Gastrocnemius medialis (tissue), 4 donors: Measurements from ENCODE around the gene CAMTA1. TPM values are rescaled to one million over a fixed set of nuclear protein-coding genes. Genes with fewer than 3 reads are reported as not detected.

Experiments
- ATAC-seq, 2 donors: fragments of 150-250 bp; one replicate each; pipeline ENCODE4 v1.9.1; 2016
- DNase-seq, 2 donors: peaks; one replicate each; pipeline ENCODE4 v3.0.0-alpha.2; 2019
- H3K27ac ChIP-seq, 4 donors: fragments of 200-600 bp; sonication (generic); 1 replicate in 1 of 4; 2 replicates in 3 of 4; pipeline ENCODE4 v1.5.1; 2016 to 2018; ENCODE audit warnings: mild to moderate bottlenecking in 2 of 4, moderate library complexity in 1 of 4
- H3K27me3 ChIP-seq, 3 donors: fragments of 200-600 bp; sonication (generic) in 2 of 3; 1 replicate in 1 of 3; 2 replicates in 2 of 3; pipeline versions ENCODE4 v1.5.1 to v1.6.0; 2016 to 2019; ENCODE audit warnings: mild to moderate bottlenecking in 1 of 3, moderate library complexity in 1 of 3
- H3K36me3 ChIP-seq, 2 donors: fragments of 200-600 bp; sonication (generic) in 1 of 2; one replicate each; pipeline ENCODE4 v1.5.1; 2017 to 2018
- H3K4me1 ChIP-seq, 2 donors: fragments of 200-600 bp; sonication (generic) in 1 of 2; one replicate each; pipeline ENCODE4 v1.5.1; 2016 to 2017; ENCODE audit warnings: mild to moderate bottlenecking in 2 of 2
- H3K4me3 ChIP-seq, 4 donors: fragments of 200-600 bp; sonication (generic) in 3 of 4; 1 replicate in 1 of 4; 2 replicates in 3 of 4; pipeline ENCODE4 v1.5.1; 2016 to 2019; ENCODE audit warnings: mild to moderate bottlenecking in 2 of 4
- H3K9me3 ChIP-seq, 3 donors: fragments of 200-600 bp; sonication (generic) in 2 of 3; 1 replicate in 1 of 3; 2 replicates in 2 of 3; pipeline ENCODE4 v1.5.1; 2016 to 2019
- CTCF ChIP-seq, 5 experiments: fragments of 450-650 bp in 3 of 5; fragments of 200-600 bp in 2 of 5; sonication (generic) in 2 of 5; IDR thresholded peaks in 4 of 5; conservative IDR thresholded peaks in 1 of 5; 1 replicate in 4 of 5; 2 replicates in 1 of 5; pipeline ENCODE4 v1.5.1; 2016 to 2019; ENCODE audit warnings: antibody characterized with exemption in 5 of 5, mild to moderate bottlenecking in 3 of 5, moderate library complexity in 3 of 5
- POLR2A ChIP-seq, 2 donors: fragments of 450-650 bp; IDR thresholded peaks; one replicate each; pipeline ENCODE4 v1.6.1; 2017; ENCODE audit warnings: antibody characterized with exemption in 2 of 2, mild to moderate bottlenecking in 2 of 2, moderate library complexity in 2 of 2
- in situ Hi-C, 4 donors: fragments of 200-750 bp; cut with MboI; loops; one replicate each; pipeline versions ENCODE4 v1.15.0 to v1.8.0; 2017; ENCODE audit warnings: low sequenced_read_pairs in 4 of 4
- intact Hi-C: fragments of 100-400 bp; cut with DNase I; formaldehyde crosslinking; loops from one replicate; pipeline ENCODE4 v1.15.1; 2023; ENCODE audit warnings: low total_unique reads
- total RNA-seq, 4 donors: library from RNA; depleted of rRNA; stranded (reverse); fragments of >200 nt; gene quantifications; one replicate each; pipeline versions ENCODE4 v1.1.0 to v1.2.3, GENCODE V29; 2016

CAMTA1 gene
- total RNA-seq, 4 donors from 2014 or later, result 60.5 to 113 (median 70.4) TPM

GRCh38 chr1:7042322-7043190 lies 257.3 kb downstream of the CAMTA1 start:
- no peak for TF ChIP-seq POLR2A (IDR thresholded peaks at IDR 0.05)
- peak in 4 of 5 experiments; percentile 46 to 54 (median 50) for TF ChIP-seq CTCF (IDR thresholded peaks at IDR 0.05 in 4 of 5, conservative IDR thresholded peaks at IDR 0.05 in 1 of 5)
- intact Hi-C loops (loop anchor here (2.0 to 5.0 kb wide), 2 partner anchors 175 to 604 kb away; no protein-coding TSS in a partner anchor), in situ Hi-C loops (loop anchor here in 3 of 4 donors (10.0 to 25.0 kb wide), 2 partner anchors 595 to 602 kb away; no protein-coding TSS in a partner anchor)
- no peaks in the 10 kb centered on the region for H3K36me3 ChIP-seq
- H3K4me1 ChIP-seq, result peaks cover 7 to 18% of the 10 kb centered on the region in 2 donors
- no peaks in the 10 kb centered on the region for H3K27me3 ChIP-seq
- ATAC-seq, result peak; percentile 74 to 84
- peak overlapping the region in 2 of 4 donors; percentile 10 to 76 for H3K27ac ChIP-seq
- peak in 1 of 2 donors; percentile 44 for DNase-seq
- H3K9me3 ChIP-seq, result no peaks in the 10 kb centered on the region
- H3K4me3 ChIP-seq, result peak overlapping the region in 2 of 4 donors; percentile 28 to 29

GRCh38 chr1:7043191-7043549 lies 257.9 kb downstream of the CAMTA1 start:
- TF ChIP-seq CTCF (IDR thresholded peaks at IDR 0.05 in 4 of 5, conservative IDR thresholded peaks at IDR 0.05 in 1 of 5) (no peak), POLR2A (IDR thresholded peaks at IDR 0.05) (no peak)
- DNase-seq (no peak), ATAC-seq (no peak)
- H3K9me3 ChIP-seq, result no peaks in the 10 kb centered on the region
- in situ Hi-C loops (loop anchor here in 3 of 4 donors (10.0 to 25.0 kb wide), 2 partner anchors 594 to 602 kb away; no protein-coding TSS in a partner anchor), intact Hi-C loops (loop anchor here (2.0 to 5.0 kb wide), 2 partner anchors 174 to 604 kb away; no protein-coding TSS in a partner anchor)
- H3K4me3 ChIP-seq, result no peak overlapping the region
- no peaks in the 10 kb centered on the region for H3K36me3 ChIP-seq
- no peaks in the 10 kb centered on the region for H3K27me3 ChIP-seq
- H3K4me1 ChIP-seq, result peaks cover 7 to 18% of the 10 kb centered on the region in 2 donors
- H3K27ac ChIP-seq, result peak overlapping the region in 1 of 4 donors; percentile 76

GRCh38 chr1:7043719-7044535 lies 258.7 kb downstream of the CAMTA1 start:
- Histone ChIP-seq H3K4me3 (no peak overlapping the region), H3K27ac (no peak overlapping the region), H3K4me1 (peaks cover 7 to 18% of the 10 kb centered on the region in 2 donors), H3K36me3 (no peaks in the 10 kb centered on the region), H3K9me3 (no peaks in the 10 kb centered on the region), H3K27me3 (no peaks in the 10 kb centered on the region)
- DNase-seq (no peak), ATAC-seq (no peak)
- intact Hi-C loops (loop anchor here (2.0 to 5.0 kb wide), 2 partner anchors 173 to 603 kb away; no protein-coding TSS in a partner anchor), in situ Hi-C loops (loop anchor here in 3 of 4 donors (10.0 to 25.0 kb wide), 2 partner anchors 593 to 601 kb away; no protein-coding TSS in a partner anchor)
- TF ChIP-seq CTCF (IDR thresholded peaks at IDR 0.05 in 4 of 5, conservative IDR thresholded peaks at IDR 0.05 in 1 of 5), result no peak
- no peak for TF ChIP-seq POLR2A (IDR thresholded peaks at IDR 0.05)

- peaks cover 7 to 22% of the 10 kb centered on the region in 2 donors for H3K4me1 ChIP-seq
- intact Hi-C loops, result no loop called here
- no peaks in the 10 kb centered on the region for H3K36me3 ChIP-seq
- in situ Hi-C loops, result loop anchor here in 3 of 4 donors (10.0 to 25.0 kb wide), 2 partner anchors 591 to 599 kb away; no protein-coding TSS in a partner anchor
- DNase-seq (no peak), ATAC-seq (no peak)
- TF ChIP-seq CTCF (IDR thresholded peaks at IDR 0.05 in 4 of 5, conservative IDR thresholded peaks at IDR 0.05 in 1 of 5), result no peak
- TF ChIP-seq POLR2A (IDR thresholded peaks at IDR 0.05), result no peak
- H3K4me3 ChIP-seq, result no peak overlapping the region
- no peaks in the 10 kb centered on the region for H3K27me3 ChIP-seq
- no peak overlapping the region for H3K27ac ChIP-seq
- H3K9me3 ChIP-seq, result no peaks in the 10 kb centered on the region
Observed at GRCh38 chr1:7045897-7046296, 260.6 kb downstream of the CAMTA1 start.
